ENCODE measurements around the gene EMILIN1. TPM values are rescaled to one million over a fixed set of nuclear protein-coding genes. Genes with fewer than 3 reads are reported as not detected.

Gene EMILIN1
- total RNA-seq, 1 experiment from 2014 or later: 0.71 TPM

GRCh38 chr2:27086090-27086723, 7.8 kb downstream of the EMILIN1 start:
- in situ Hi-C loops (cut with HindIII; ENCODE audit: low pct_unique_long_range_greater_than_20kb, low sequenced_read_pairs): no loop called here
- peak; percentile 94 for DNase-seq (ENCODE audit: low read depth, low spot score)

- no peak for DNase-seq (ENCODE audit: low read depth, low spot score)
- in situ Hi-C loops (cut with HindIII; ENCODE audit: low pct_unique_long_range_greater_than_20kb, low sequenced_read_pairs): no loop called here
These were observed 8.5 kb downstream of the EMILIN1 start, which contains the start of gene KHK for GRCh38 chr2:27086724-27087593. TSS of gene KHK (plus strand) at chr2:27086772. CDS start at chr2:27087260, 488 bp downstream.

- DNase-seq (ENCODE audit: low read depth, low spot score): no peak
- in situ Hi-C loops (cut with HindIII; ENCODE audit: low pct_unique_long_range_greater_than_20kb, low sequenced_read_pairs): no loop called here
These were observed 9.5 kb downstream of the EMILIN1 start for GRCh38 chr2:27087823-27088410.

- in situ Hi-C loops (cut with HindIII; ENCODE audit: low pct_unique_long_range_greater_than_20kb, low sequenced_read_pairs): no loop called here
These were observed 10.2 kb downstream of the EMILIN1 start for GRCh38 chr2:27088634-27089033.

GRCh38 chr2:27089111-27089954, 10.9 kb downstream of the EMILIN1 start:
- no peak for DNase-seq (ENCODE audit: low read depth, low spot score)
- in situ Hi-C loops (cut with HindIII; ENCODE audit: low pct_unique_long_range_greater_than_20kb, low sequenced_read_pairs): no loop called here

More at GRCh38 chr2:27088634-27089033, 10.2 kb downstream of the EMILIN1 start:
- no peak for DNase-seq (ENCODE audit: low read depth, low spot score)

- in situ Hi-C loops (cut with HindIII; ENCODE audit: low pct_unique_long_range_greater_than_20kb, low sequenced_read_pairs): no loop called here
- no peak for DNase-seq (ENCODE audit: low read depth, low spot score)
These were observed 13.6 kb downstream of the EMILIN1 start for GRCh38 chr2:27091746-27092695.

GRCh38 chr2:27092696-27093429, 14.4 kb downstream of the EMILIN1 start:
- in situ Hi-C loops (cut with HindIII; ENCODE audit: low pct_unique_long_range_greater_than_20kb, low sequenced_read_pairs): no loop called here

GRCh38 chr2:27093430-27094352, 15.3 kb downstream of the EMILIN1 start:
- DNase-seq (ENCODE audit: low read depth, low spot score): no peak
- in situ Hi-C loops (cut with HindIII; ENCODE audit: low pct_unique_long_range_greater_than_20kb, low sequenced_read_pairs): no loop called here

More at GRCh38 chr2:27092696-27093429, 14.4 kb downstream of the EMILIN1 start:
- DNase-seq (ENCODE audit: low read depth, low spot score): no peak

- in situ Hi-C loops (cut with HindIII; ENCODE audit: low pct_unique_long_range_greater_than_20kb, low sequenced_read_pairs): no loop called here
- no peak for DNase-seq (ENCODE audit: low read depth, low spot score)
These were observed 16.1 kb downstream of the EMILIN1 start for GRCh38 chr2:27094353-27094984.

- in situ Hi-C loops (cut with HindIII; ENCODE audit: low pct_unique_long_range_greater_than_20kb, low sequenced_read_pairs): no loop called here
- no peak for DNase-seq (ENCODE audit: low read depth, low spot score)
These were observed 17.0 kb downstream of the EMILIN1 start for GRCh38 chr2:27095427-27095744.

- DNase-seq (ENCODE audit: low read depth, low spot score): peak; percentile 75
- in situ Hi-C loops (cut with HindIII; ENCODE audit: low pct_unique_long_range_greater_than_20kb, low sequenced_read_pairs): no loop called here
These were observed 17.6 kb downstream of the EMILIN1 start for GRCh38 chr2:27095745-27096651.

GRCh38 chr2:27096748-27097297, 18.4 kb downstream of the EMILIN1 start:
- in situ Hi-C loops (cut with HindIII; ENCODE audit: low pct_unique_long_range_greater_than_20kb, low sequenced_read_pairs): no loop called here
- no peak for DNase-seq (ENCODE audit: low read depth, low spot score)

GRCh38 chr2:27097341-27097740, 18.9 kb downstream of the EMILIN1 start:
- no peak for DNase-seq (ENCODE audit: low read depth, low spot score)
- in situ Hi-C loops (cut with HindIII; ENCODE audit: low pct_unique_long_range_greater_than_20kb, low sequenced_read_pairs): no loop called here

All from SK-MEL-5 (cell line).